IPS-NIHi7 (cell line): ENCODE measurements around the gene TBX1.

Experiments used
- DNase-seq: peaks from one replicate; pipeline ENCODE4 v3.0.0; 2012; ENCODE audit warnings: mixed read lengths; ENCODE audit errors: extremely low spot score

TBX1 gene

GRCh38 chr22:19811811-19812771, 51.5 kb downstream of the TBX1 start:
- no peak for DNase-seq

GRCh38 chr22:19812910-19813309, 52.3 kb downstream of the TBX1 start:
- no peak for DNase-seq

GRCh38 chr22:19814428-19814827, 53.9 kb downstream of the TBX1 start:
- DNase-seq = no peak

DNA sequence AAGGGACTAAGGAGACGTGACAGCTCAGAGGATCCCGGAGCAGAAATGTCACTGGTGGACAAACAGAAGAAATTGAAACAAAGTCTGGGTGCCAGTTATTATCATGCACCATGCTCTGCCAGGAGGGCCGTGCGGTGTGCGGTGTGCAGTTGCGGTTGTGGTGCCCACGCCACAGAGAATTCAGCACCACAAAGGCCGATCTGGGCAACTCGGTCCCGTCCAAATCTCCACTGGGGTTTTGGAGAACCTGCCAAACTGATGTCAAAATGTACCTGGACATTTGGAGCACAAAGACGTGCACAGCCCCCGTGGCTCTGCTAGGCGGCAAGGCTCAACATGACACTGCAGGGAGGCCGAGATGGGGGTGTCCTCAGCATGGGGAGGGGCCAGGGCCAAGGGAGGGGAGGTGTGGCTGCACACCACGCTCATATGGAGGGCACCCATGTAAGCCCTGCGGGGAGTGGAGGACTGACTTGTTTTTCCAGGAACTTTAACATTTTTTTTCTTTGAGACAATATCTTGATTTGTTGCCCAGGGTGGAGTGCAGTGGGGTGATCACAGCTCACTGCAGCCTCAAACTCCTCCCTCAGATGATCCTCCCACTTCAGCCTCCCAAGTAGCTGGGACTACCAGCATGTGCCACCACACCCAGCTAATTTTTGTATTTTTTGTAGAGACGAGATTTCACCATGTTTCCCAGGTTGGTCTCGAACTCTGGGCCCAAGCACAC, 54.7 kb downstream of the TBX1 start:
- no peak for DNase-seq

- no peak for DNase-seq
These were observed 55.3 kb downstream of the TBX1 start for GRCh38 chr22:19815823-19816290.

DNA sequence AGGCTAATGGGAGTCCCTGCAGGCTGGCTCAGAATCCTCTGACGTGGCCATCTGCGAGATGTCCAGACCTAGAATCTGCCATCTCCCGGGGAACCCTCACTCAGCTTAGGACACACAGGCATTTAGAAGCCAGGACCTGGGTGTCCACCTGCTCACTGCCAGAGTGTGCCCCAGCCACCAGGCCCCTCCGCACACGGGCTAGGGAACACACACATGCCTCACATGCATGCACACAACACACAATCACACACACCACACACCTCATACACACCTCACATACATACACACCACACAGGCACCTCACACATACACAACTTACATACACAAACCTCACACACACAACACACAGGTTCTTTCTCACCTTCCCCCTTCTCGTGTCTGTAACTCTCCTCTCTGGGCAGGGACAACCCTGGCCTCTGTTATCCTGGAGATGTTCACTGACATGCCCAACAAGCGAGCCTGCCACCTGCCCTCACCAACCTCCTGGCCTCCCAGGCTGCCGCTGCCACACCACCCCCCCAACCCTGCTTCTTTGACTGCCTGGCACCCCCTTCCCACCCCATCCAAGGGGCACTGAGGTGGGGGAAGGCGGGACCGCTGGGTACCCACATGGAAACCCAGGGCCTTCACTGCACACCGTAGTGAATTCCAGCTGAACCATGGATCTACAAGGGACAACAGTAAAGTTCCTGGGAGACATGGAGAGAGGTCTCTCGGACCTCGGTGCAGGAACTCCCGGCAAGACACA, 56.0 kb downstream of the TBX1 start:
- DNase-seq = no peak
